ENCODE measurements around the gene P2RY6. TPM values are rescaled to one million over a fixed set of nuclear protein-coding genes. Genes with fewer than 3 reads are reported as not detected.

The P2RY6 gene
- total and polyA plus RNA-seq, 2 of the 8 experiments (the other 6 are each of a cell fraction or from before 2014, with no cell fraction given), result 0.15 TPM; not detected in 1

DNA sequence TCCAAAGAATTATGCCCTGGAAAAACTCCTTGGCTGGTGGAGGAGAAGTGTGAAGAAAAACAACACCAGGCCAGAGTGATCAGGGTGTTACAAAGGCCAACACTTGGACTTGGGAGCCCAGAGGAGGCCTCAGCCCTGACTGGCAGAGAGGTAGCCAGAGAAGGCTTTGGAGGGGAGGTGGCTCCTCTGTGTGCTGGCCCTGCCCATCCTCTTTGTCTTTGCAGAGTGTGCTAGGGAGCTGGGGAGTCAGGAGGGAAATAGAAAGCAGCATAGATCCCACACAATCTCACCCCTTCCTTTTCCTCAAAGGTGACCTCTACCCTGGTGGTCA, 12.0 kb upstream of the P2RY6 start (continued):
- no peak for TF ChIP-seq CHD7 (IDR thresholded peaks at IDR 0.05; ENCODE audit: insufficient replicate concordance, low read length)
- TF ChIP-seq POLR2A (IDR thresholded peaks at IDR 0.05; ENCODE audit: control extremely low read depth in 1 of 2, low read depth in 2 of 2, low read length in 2 of 2), result no peak
- TF ChIP-seq TEAD4 (IDR thresholded peaks at IDR 0.05; ENCODE audit: low read depth, low read length), result no peak
- TF ChIP-seq ATF2 (IDR thresholded peaks at IDR 0.05; ENCODE audit: low read length), result no peak
- TF ChIP-seq BACH1 (IDR thresholded peaks at IDR 0.05; ENCODE audit: low read length), result no peak
- no peak for TF ChIP-seq BRCA1 (IDR thresholded peaks at IDR 0.05; ENCODE audit: low read depth, low read length)
- no peak for TF ChIP-seq PHF8 (conservative IDR thresholded peaks at IDR 0.05; ENCODE audit: low read depth, low read length)
- TF ChIP-seq KDM1A (IDR thresholded peaks at IDR 0.05; ENCODE audit: borderline replicate concordance, low read length), result no peak
- no peak for TF ChIP-seq CEBPB (IDR thresholded peaks at IDR 0.05; ENCODE audit: low read depth, low read length)
- no peak for TF ChIP-seq SP1 (IDR thresholded peaks at IDR 0.05; ENCODE audit: low read depth, low read length)
- no peak for TF ChIP-seq KDM4A (IDR thresholded peaks at IDR 0.05; ENCODE audit: low read depth, low read length, severe bottlenecking)

Measured in H1 (cell line).